NCI-H128 (cell line): ENCODE data around the gene ATG7.
"Not testable (repeated sequence)": the region's sequence is repeated elsewhere in the genome, so short reads cannot be mapped to it uniquely, and the experiment has no call there.

Experiments used
- DNase-seq: peaks from one replicate; lab custom pipeline; 2025; ENCODE audit not compliant: unreplicated experiment; lab: John Stamatoyannopoulos, UW

Gene ATG7

DNA sequence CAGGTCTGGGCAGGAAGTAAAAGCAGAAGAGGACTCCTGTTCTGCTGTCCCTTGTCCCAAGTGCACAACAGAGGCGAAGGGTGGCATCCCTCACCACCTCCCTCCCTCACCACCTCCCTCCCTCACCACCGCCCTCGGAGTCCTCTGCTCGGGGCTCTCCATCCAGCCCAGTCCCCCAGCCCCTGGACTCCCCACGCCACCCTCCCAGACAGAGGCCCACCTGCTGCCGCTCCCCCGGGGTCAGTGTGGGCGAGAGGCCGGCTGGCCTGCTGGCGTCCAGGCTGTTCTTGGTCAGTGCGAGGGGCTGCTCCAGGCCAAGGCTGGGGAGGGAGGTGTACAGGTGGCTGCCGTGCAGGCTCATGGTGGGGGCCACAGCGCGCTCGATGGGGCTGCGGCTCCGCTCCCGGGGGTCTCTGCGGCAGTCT lies 292.4 kb downstream of the ATG7 start:
- no peak for DNase-seq

DNA sequence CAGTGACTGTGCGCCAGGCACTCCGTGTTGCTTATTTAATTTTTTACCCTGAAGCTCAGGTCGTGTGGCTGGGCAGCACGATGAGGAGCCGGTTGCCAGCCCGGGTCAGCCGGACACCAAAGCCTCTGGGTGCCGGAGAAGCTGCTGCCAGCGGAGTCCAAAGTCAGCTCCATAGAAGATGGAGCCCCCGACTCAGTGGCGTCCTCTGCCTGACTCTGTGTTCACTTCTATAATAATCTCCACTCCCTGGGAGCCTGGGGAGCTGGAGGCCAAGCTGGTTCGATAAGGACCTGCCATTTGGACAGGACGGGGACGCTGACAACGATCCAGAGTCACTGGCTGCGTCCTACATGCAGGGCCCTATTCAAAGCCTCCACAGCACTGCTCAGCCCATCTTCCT lies 292.9 kb downstream of the ATG7 start:
- DNase-seq: no peak

DNA sequence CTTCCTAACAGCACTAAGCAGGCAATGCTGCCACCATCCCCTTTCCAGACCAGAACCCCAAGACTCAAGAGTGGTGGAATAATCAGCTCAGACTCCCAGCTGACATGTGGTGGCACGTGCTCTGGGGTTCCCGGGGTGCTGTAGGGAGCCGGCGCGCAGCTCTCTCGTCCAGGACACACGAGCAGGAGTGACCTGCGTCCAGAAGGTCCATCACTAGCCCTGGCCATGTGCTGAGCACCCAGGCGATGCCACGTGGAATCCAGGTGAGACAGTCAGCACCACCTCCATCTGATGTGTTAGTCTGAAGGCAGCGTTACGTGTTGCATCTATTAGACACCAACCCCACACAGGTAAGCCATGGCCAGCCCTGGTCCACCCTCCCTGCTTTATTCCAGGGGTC lies 293.3 kb downstream of the ATG7 start:
- DNase-seq: no peak

DNA sequence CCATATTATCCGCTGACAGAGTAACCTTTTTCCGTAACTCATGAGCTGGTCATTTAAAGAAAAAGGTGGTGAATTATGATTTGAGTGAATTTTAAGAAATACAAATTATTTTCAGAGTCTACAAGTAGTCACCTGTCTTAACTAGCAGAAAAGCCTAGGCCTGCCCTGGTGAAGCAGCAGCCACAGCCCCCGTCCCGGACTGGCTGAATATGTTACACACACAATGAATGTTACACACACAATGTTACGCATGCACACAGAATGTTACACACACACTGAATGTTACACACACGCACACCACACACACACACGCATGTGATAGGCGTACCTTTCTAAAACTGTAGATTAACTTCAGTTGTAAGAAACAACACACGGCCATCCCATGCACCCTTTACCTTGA lies 293.7 kb downstream of the ATG7 start:
- DNase-seq: no peak

DNA sequence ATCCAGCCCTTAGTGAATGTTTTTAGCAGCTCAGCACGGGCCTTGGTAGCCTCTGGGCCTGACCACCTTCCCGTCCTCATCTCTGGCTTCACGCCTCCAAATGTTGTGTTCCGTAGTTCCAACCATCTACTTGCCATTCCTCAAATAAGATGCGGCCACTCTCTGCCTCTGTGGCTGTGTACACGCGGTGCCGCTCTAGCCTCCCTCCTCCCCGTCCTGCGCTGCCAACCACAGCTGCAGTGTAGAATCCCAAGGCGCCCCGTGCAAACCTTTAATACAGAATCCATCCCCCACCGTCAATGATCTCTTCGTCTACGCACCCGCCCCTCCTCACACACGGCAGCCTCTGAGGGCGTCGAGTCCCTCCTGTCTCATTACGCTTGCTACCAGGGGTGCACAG lies 294.3 kb downstream of the ATG7 start:
- no peak for DNase-seq

DNA sequence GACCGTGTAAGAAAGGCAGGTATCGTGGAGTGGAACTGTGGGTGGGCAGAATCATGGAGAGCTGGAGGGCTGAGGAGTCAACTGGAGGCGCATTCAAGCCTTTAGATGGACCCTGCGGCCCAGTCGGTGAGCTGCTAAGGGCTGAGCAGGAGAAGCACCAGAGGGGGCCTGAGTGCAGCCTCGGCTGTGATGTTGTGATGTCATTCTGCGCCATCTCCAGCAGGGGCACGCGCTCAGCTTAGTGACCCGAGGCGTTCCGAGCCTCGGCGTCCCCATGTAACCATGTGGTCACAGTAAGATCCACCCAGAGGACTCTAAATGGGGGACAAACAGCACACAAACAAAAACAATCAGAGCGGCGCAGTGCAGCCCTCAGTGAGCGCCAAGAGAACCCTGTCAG lies 294.7 kb downstream of the ATG7 start:
- no peak for DNase-seq

DNA sequence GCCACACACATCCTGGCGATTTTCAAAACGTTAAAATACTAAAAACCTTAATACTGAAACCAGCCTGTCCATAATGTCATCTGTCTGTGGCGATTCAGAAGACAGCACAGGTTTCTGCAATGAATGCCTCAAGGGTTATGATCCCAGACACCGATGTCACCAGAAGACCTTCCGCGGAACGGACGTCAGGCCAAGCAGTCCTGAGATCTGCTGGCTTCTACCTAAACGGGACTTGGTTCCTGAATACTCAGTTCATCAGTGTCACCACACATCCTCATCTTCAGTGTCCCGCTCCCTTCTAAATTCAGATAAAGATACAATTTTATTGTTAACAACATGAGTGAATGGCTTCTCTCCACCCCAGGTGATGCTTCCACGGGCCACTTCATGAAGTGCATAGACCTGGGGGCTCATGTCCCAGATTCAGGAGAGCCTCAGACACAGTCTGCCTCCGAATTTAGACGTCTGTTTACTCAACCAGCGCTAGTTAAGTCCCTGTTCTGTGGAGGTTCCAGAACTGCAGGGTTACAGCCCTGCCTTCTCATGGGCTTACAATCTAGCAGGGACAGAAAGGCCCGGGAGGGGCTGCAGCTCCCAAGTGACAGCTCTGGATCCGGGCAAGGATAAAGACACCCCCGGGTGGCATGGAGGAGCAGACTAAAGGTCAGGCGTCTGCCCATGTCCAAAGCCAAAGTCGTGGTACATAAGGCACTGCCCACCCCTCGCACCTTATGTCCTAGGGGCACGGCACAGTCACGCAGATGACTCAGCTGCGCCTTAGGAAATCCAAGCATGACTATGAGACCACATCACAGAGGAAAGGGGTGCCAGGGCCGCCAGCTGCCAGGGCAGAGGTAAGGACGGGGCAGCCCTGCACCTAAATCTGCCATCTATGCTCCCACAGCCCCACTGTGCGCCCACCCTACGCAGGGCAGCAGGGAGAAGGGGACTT lies 295.6 kb downstream of the ATG7 start:
- no peak for DNase-seq

DNA sequence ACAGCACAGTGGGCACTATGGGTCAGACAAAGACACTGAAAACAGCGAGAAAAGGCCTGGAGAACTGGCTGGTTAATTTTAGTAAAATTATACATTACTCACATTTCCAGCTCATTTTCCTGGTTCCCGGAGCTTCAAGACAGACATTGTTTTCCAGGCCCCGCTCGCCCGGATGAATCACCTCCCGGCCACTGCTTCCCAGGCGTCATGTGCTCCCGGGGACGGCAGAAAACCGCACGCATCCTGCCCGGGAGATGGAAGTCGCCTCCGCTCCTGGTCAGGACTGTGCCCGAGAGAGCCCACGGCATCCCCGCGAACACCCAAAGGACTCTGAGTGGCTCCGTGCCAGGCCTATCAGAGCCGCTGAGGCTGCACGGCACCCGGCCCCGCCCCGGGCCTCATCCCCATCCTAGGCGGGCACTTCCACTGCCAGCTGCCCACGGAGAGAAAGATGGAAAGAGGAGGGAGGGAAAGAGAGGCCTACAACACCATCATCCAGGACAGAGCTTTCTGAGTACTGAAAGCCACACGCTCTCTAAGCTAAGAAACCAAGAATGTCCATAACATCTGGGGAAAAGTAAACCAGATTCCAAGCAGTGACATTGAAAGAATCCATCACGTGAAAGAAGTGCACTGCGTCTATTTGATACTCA lies 296.4 kb downstream of the ATG7 start:
- DNase-seq: no peak

DNA sequence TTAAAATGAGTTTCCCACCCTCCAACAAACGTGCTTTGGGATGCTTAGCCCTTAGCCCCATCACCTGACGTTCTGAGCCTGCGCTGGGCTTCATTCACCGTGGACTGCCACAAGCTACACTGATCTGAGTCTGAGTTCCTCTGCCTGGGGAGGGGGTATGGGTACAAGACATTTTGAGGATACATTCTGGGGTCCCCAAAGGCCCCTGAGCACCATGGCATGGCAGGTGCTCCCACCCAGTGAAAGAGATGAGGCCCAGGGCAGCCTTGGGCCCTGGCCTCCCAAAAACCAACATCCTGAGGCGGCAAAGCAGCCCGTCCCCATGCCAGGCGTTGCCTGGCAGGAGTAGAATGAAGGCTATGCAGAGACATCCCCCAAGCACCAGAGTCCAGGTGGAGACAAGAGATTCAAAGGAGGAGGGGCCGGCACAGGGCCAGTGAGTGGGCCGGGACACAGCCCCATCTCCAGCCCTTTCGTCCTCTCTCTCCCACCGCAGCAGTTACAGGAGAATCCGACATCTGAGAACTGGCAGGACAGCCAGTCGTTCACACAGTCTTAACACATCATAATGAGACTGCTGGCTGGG lies 297.1 kb downstream of the ATG7 start:
- no peak for DNase-seq

DNA sequence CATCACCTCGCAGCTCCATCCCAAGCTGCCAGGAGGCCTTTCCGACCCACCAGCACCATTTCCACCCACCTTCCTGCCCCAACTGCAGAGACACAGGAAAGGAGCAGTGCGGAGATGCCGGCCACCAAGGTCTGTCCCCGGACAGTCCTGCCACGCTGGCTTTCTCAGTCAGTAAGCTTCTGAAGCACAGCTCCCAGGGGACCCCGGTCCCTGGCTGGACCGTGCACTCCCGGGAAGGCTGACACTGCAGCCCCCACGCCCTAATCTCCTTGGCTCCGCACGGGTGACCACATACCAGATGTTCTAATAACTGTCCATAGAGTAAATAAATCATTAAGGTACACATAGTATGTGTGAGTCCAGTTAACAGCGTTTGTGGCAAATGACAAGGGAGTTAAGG lies 298.1 kb downstream of the ATG7 start:
- no peak for DNase-seq

DNA sequence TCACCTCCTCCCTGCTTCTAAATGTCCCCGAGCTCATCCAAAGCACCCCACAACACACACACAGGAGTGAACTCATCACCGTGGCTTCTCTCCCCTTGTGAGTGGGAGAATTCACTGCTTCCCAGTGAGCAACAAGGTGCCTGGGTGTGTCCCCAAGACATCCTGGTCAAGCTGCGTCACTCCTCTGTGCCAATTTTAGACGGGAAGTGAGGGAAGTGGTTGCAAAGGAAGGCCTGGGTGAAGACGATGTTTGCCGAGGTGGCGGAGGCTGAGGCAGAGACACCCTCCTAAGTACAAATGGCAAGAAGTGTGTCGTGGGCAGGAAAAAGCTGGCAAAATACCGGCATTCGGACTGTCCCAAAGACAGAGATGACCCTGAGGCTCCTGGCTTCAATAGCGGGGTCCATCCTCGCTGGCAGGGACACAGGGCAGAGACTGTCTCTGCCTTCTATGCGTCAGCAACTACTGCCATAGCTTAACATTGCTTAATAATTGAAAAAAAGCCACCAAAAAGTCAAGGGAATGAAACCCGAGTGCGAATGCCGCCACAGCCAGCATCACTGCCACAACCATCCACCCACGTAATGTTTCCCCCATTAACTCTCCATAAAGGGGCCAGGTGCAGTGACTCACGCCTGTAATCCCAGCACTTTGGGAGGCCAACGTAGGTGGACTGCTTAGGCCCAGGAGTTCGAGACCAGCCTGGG lies 298.7 kb downstream of the ATG7 start:
- DNase-seq: no peak

DNA sequence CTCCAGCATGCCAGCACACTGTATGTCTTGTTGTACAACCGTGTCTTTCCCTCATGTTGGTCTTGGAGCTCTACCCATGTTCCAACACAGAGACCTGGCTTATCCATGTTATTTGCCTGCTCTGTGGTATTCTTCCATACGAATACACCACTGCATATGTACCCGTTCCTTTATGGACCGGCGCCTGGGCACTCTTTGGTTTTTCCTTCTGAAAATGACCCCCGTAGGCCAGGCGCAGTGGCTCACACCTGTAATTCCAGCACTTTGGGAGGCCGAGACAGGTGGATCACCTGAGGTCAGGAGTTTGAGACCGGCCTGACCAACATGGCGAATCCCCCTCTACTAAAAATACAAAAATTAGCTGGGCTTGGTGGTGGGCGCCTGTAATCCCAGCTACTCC lies 300.5 kb downstream of the ATG7 start:
- not testable (repeated sequence) for DNase-seq

DNA sequence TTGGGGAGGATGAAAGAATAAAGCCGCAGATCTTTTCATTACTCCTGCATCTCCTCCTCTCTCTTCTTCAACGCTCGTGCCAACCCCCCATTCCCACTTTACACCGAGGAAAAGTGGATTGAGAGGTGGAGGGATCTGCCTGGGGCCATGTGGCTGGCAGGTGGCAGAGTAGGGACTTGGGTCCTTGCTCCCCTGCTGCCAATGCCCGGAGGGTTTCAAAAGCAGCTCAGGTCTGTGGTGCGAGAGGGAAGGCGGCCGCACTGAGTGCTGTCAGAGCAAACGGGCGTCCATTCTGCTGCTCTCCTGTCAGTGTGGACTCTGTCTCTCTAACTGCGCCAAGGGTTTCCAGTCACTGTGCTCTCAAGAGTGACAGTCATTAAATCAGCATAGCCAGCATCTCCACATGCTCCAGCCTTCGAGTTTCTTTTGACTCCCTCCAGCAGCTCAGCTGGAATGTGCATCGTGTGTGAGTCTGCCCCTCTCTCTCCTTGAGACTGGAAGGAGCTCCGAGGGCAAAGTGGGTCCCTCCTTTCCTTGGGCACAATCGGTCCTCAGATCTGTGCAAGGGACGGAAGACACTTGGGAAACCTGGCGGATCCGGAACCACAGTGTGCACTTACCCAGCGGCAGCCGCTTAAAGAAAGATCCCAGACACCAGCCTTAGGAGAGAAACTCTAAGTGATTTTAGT lies 302.9 kb downstream of the ATG7 start:
- DNase-seq: no peak

DNA sequence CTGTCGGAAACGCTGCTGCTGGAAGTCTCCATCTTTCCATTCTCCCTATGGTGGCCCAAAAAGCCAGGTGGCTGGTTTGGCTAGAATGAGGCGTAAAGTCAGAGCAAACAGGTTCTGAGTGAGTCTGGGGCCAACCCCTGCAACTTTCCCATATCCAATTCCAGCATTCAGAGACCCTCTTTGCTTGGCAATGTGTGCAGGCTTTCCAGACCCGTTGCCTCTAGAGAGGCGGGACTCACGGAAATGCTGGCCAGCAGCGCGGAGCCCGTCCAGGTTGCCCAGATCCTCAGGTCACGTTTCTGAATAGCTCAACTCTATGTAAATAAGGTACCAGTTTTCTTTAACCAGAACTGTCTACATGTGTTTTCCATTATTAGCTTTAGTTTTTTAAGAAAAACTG lies 303.5 kb downstream of the ATG7 start:
- DNase-seq: no peak

DNA sequence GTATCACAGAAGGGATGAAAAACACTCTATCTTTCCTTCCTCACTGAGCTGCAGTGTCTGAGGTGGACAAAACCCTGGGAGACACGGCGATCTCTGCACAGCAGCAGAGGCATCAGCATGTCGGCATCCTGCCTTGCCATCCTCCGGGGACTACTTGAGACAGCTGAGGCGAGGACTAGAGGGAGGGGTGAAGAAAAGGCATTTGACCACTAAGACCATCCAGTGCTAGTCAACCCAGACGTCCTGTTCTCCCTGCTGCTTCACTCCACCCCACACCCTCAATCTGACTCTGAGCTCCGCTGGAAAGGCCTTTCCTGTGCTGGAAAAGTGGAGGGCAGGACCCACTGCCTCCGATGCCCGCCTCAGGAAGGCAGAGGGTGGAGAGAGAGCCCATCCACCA lies 304.3 kb downstream of the ATG7 start:
- no peak for DNase-seq

DNA sequence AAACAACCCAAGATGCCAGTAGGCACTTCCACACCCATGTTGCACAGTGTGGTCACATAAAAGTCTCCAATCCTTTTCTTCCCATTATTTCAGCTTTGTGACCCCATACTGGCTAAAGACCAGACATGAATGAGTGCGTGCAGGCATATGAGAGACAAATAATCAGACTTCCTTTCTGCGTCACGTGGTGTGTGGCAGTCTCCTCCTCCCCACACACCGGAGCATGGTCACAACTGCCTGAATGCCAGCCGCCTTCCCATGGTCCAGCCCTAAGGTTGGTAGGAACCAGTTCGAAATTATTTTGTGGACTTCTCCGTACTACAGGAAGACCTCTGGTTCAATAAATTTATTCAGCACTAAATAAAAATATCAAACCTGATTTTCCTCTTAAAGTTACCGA lies 306.0 kb downstream of the ATG7 start:
- DNase-seq: no peak

DNA sequence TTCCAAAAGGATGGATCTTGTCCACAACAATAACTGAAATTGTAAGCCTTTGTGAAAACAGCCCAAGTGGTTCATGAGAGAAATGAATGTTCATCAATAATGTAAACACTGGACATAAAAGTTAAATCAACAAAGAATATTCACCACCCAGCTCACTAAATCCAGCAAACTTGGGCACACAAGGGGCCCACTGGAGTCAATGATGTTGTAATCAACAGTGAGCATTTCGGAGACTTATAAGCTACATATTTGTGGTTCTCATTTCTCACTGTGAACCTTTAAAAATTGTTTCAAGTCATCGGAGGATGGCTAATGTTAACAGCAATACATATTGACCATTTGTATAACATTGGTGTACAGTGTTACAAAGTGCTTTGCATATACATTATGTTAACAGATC lies 308.4 kb downstream of the ATG7 start:
- no peak for DNase-seq

DNA sequence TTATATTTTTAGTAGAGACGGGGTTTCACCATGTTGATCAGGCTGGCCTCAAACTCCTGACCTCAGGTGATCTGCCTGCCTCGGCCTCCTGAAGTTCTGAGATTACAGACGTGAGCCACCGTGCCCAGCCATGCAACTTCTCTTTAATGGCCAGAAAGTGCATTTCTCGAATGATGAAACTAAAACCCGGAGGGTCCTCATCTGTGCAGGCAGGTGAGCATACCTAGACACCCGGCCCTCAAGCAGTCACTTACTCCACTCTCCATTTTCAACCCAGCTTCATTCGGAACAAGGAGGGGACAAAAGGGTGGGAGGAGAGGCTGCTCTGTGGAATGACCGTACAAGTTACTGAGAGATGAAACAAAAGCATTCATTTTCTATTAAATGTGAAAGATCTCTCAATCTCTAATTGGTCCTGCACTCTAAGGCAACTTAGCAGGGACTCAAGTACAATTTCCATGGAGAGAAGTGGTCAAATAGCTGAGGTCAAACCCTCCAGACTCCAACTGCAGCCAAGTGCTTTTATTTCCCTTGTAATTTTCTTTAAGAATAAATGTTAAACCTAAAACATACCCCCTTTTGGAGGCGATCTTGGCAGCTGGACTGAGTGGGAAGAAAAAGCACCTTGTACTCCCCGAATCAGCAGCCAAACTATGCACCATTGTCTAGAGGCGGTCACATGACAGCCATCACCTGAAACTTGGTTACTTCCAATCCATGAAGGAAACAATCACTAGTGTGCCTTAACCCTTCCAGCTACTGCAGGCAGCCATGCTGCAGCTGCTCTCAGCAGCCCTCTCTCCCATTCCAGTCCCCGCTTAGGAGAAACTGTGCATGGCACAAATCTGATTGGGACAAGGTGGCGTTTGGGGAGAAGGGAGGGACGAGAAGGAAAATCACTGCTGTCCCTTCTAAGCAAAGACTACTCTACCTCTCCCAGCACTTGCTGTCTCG lies 309.3 kb downstream of the ATG7 start:
- DNase-seq: no peak

DNA sequence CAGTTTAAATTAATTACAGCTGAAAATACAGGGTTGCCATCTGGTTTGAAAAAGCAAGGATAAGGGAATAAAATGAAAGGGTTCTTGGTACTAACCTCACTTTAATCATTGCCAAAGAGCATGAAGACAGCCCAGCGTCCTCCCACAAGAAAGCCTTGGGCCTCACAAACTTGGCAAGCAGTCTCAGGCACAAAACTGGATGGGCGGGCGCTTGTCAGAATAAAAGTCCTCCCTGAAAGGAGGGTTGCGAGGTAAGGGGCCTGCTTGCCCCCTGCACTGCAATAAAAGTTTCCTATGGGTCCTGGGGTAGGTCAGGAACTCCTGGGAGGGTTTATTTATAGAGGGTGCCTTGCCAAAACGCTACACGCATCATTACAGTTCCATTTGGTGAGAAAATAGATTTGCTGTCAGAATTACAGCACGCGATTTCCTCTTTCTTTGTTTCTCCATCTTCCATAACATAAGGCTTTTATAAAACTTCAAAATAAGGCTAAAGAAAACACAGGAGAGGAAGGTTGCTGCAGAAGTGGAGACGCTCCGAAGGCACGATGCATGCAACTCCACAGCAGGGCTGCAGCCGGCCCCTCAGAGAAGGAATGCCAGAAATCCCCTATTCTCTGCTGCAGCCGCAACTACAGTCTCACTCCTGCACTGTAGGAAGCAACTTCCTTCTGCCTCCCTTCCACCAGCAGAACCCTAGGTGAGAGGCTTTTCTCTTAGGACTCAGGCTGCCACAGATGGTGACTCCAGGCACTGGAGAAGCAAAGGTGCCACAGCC lies 310.2 kb downstream of the ATG7 start:
- no peak for DNase-seq
